Esophagus muscularis mucosa (tissue), 4 donors: ENCODE results near the gene JMJD7. TPM values are rescaled to one million over a fixed set of nuclear protein-coding genes. Genes with fewer than 3 reads are reported as not detected.

Experiments
- DNase-seq: peaks from one replicate; pipeline ENCODE4 v3.0.0-alpha.2; 2017; ENCODE audit errors: extremely low spot score
- H3K27ac ChIP-seq, 4 donors: fragments of 200-600 bp; sonication (generic); replicated peaks in 1 of 4; 1 replicate in 3 of 4; 2 replicates in 1 of 4; pipeline ENCODE4 v1.5.1; 2016 to 2019; ENCODE audit warnings: mild to moderate bottlenecking in 1 of 4
- H3K27me3 ChIP-seq, 4 donors: fragments of 200-600 bp; sonication (generic); one replicate each; pipeline versions ENCODE4 v1.5.1 to v1.6.0; 2016 to 2019
- H3K36me3 ChIP-seq, 4 donors: fragments of 200-600 bp; sonication (generic); one replicate each; pipeline ENCODE4 v1.5.1; 2016 to 2019
- H3K4me1 ChIP-seq, 4 donors: fragments of 200-600 bp; sonication (generic); one replicate each; pipeline ENCODE4 v1.5.1; 2016 to 2019
- H3K4me3 ChIP-seq, 4 donors: fragments of 200-600 bp; sonication (generic); 1 replicate in 2 of 4; 2 replicates in 2 of 4; pipeline ENCODE4 v1.5.1; 2016 to 2019; ENCODE audit warnings: mild to moderate bottlenecking in 4 of 4, moderate library complexity in 1 of 4
- H3K9me3 ChIP-seq, 4 donors: fragments of 200-600 bp; sonication (generic); 1 replicate in 3 of 4; 2 replicates in 1 of 4; pipeline ENCODE4 v1.5.1; 2016 to 2019
- EP300 ChIP-seq: sonication (generic); formaldehyde crosslinking; IDR thresholded peaks from one replicate; pipeline ENCODE4 v1.6.1; 2017; ENCODE audit warnings: antibody characterized with exemption
- POLR2A ChIP-seq: fragments of 450-650 bp; IDR thresholded peaks from one replicate; pipeline ENCODE4 v1.6.1; 2017; ENCODE audit warnings: antibody characterized with exemption, moderate library complexity, mild to moderate bottlenecking, low read depth
- POLR2AphosphoS5 ChIP-seq, 2 donors: sonication (generic); formaldehyde crosslinking; IDR thresholded peaks; one replicate each; pipeline ENCODE4 v1.6.1; 2017; ENCODE audit warnings: antibody characterized with exemption in 2 of 2
- WGBS: methylation state at CpG from one replicate; pipeline ENCODE4 v1.1.5; 2018; 5-methylcytosine and 5-hydroxymethylcytosine counted together
- intact Hi-C: fragments of 100-400 bp; cut with DNase I; formaldehyde crosslinking; loops from one replicate; pipeline ENCODE4 v1.15.1; 2023
- total RNA-seq, 4 donors: library from RNA; depleted of rRNA; stranded (reverse); fragments of >200 nt; gene quantifications; one replicate each; pipeline versions ENCODE4 v1.1.0 to v1.2.1, GENCODE V29; 2016
- TF ChIP-seq, protein P1 (sequence below), 3 experiments: fragments of 200-600 bp in 2 of 3; fragments of 450-650 bp in 1 of 3; sonication (generic) in 2 of 3; IDR thresholded peaks; one replicate each; pipeline ENCODE4 v1.5.1; 2017 to 2019; ENCODE audit warnings: antibody characterized with exemption in 3 of 3, mild to moderate bottlenecking in 2 of 3, moderate library complexity in 1 of 3

The JMJD7 gene
- total RNA-seq, 4 donors from 2014 or later: 6.2 to 9.6 (median 7.5) TPM

DNA sequence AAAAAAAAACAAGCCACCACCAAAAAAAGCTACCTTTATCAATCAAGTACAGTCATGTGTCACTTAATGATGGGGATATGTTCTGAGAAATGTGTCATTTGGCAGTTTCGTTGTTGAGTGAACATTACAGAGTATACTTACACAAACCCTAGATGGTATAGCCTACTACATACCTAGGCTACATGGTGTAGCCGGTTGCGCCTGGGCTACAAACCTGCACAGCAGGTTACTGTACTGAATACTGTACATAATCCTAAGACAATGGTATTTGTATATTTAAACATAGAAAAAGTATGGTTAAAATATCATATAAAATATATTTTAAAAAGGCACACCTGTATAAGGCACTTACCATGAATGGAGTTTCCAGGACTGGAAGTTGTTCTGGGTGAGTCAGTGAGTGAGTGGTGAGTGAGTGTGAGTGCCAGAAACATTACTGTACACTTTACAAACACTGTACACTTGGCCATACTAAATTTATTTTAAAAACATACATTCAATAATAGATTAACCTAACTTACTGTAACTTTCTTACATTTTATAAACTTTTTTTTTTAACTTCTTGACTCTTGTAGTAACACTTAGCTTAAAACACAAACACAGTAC is 25.9 kb upstream of the JMJD7 start:
- no peak overlapping the region for H3K4me3 ChIP-seq

DNA sequence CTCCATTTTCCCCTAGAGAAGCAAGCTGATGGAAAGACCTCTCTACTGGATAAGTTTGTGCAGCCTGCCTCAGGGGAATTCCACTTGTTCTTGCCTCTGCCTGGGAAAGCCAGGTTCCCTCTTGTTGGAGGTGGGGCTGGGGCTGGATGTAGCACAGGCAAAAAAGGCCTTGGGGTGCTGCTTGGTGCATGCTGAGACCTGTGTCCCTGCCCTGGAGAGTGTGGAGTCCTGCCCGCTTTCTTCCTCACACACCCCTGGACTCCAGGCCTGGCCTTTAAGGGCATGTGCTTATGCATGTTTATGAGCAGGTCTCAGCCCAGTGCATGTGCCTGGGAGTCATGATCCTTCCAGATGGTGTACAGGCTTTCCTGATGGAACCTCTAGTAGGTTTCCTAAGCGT is 23.5 kb upstream of the JMJD7 start:
- no peak for DNase-seq
- intact Hi-C loops: no loop called here
- Histone ChIP-seq H3K9me3 (no peaks in the 10 kb centered on the region), H3K36me3 (peaks cover 0 to 21% (median 16%) of the 10 kb centered on the region in 4 donors), H3K27me3 (no peaks in the 10 kb centered on the region), H3K4me3 (no peak overlapping the region), H3K27ac (peak overlapping the region; percentile 77 to 87 (median 84)), H3K4me1 (peaks cover 21 to 68% (median 45%) of the 10 kb centered on the region in 4 donors)
- TF ChIP-seq POLR2A (no peak), POLR2AphosphoS5 (IDR thresholded peaks at IDR 0.05) (peak in 1 of 2 donors; percentile 26)
- WGBS: 58% methylated on average over 2 of the region's 2 CpGs

More for the DNA sequence above, 25.9 kb upstream of the JMJD7 start:
- H3K27ac ChIP-seq: peak overlapping the region in 1 of 4 donors; percentile 87
- no peaks in the 10 kb centered on the region for H3K27me3 ChIP-seq
- DNase-seq: no peak
- no peaks in the 10 kb centered on the region for H3K9me3 ChIP-seq
- peaks cover 31 to 74% (median 61%) of the 10 kb centered on the region in 4 donors for H3K4me1 ChIP-seq
- intact Hi-C loops: no loop called here
- H3K36me3 ChIP-seq: peaks cover 0 to 22% (median 18%) of the 10 kb centered on the region in 4 donors
- TF ChIP-seq EP300 (no peak), POLR2AphosphoS5 (IDR thresholded peaks at IDR 0.05) (no peak), POLR2A (no peak)
- TF ChIP-seq, protein P1, sequence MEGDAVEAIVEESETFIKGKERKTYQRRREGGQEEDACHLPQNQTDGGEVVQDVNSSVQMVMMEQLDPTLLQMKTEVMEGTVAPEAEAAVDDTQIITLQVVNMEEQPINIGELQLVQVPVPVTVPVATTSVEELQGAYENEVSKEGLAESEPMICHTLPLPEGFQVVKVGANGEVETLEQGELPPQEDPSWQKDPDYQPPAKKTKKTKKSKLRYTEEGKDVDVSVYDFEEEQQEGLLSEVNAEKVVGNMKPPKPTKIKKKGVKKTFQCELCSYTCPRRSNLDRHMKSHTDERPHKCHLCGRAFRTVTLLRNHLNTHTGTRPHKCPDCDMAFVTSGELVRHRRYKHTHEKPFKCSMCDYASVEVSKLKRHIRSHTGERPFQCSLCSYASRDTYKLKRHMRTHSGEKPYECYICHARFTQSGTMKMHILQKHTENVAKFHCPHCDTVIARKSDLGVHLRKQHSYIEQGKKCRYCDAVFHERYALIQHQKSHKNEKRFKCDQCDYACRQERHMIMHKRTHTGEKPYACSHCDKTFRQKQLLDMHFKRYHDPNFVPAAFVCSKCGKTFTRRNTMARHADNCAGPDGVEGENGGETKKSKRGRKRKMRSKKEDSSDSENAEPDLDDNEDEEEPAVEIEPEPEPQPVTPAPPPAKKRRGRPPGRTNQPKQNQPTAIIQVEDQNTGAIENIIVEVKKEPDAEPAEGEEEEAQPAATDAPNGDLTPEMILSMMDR (IDR thresholded peaks at IDR 0.05): no peak
- WGBS: 90% methylated on average over 3 of the region's 3 CpGs

DNA sequence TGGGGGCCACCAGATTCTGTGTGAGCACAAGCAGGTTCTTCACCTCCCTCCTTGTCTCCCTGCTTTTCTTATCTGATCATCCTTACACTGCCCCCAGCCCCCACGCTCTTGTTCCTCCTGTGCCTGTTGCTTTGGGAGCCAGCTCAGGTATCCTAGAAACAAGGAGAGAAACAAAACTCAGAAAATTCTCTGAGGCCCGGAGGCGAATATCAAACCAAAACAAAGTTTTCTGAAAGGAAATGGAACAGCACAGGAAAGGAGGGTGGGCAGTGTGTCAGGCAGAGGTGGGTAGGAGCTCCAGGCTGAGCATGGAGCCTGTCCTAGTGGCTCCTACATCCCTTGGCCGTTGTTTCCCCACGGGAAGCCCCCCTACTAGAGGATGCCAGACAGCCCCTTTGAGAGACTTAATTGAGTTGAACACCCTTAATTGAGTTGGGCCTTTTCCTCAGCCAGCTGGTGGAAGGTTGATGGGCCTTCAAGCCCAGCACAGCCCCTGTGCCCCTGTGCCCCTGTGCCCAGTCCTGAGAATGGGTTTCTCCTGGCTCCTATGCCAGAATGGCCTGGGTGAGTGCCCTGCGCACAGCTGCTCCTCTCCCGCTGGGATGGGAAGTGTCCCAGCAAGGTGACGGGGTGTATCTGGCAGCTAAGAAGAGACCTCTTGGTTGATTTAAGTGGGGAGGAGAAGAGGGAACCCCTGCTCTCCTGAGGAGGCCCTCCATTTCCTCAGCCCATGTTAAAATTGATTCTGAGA is 22.8 kb upstream of the JMJD7 start:
- no peaks in the 10 kb centered on the region for H3K9me3 ChIP-seq
- WGBS: 44% methylated on average over 6 of the region's 8 CpGs
- H3K36me3 ChIP-seq: peaks cover 0 to 14% (median 10%) of the 10 kb centered on the region in 4 donors
- H3K27ac ChIP-seq: peak overlapping the region; percentile 77 to 87 (median 84)
- no peak for TF ChIP-seq EP300
- no peak for TF ChIP-seq POLR2A
- no peak for TF ChIP-seq POLR2AphosphoS5 (IDR thresholded peaks at IDR 0.05)
- TF ChIP-seq, protein P1 (IDR thresholded peaks at IDR 0.05): no peak
- peaks cover 21 to 75% (median 48%) of the 10 kb centered on the region in 4 donors for H3K4me1 ChIP-seq
- no peak overlapping the region for H3K4me3 ChIP-seq
- H3K27me3 ChIP-seq: no peaks in the 10 kb centered on the region
- intact Hi-C loops: no loop called here
- DNase-seq: no peak

DNA sequence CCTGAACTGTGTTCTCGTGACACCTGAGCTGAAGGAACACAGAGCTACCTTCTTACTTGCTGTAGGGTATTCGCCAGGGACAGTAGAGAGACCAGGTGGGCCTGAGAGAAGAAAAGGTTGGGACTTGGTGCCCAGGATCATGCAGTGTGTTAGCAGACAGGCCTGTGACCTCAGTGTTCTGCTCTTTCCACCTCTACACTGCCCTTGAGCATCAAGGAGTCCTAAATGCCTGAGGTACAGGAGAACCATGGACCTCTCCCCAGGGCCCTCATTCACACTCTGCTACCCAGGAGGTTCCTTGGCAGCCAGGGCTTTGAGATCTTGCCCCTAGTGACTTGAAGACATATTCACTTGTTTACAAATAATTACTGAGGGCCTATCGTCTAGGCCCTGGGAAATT is 22.2 kb upstream of the JMJD7 start:
- peak overlapping the region; percentile 77 to 87 (median 84) for H3K27ac ChIP-seq
- H3K27me3 ChIP-seq: no peaks in the 10 kb centered on the region
- H3K4me1 ChIP-seq: peaks cover 21 to 81% (median 50%) of the 10 kb centered on the region in 4 donors
- intact Hi-C loops: no loop called here
- TF ChIP-seq EP300 (no peak), POLR2A (no peak), POLR2AphosphoS5 (IDR thresholded peaks at IDR 0.05) (no peak)
- TF ChIP-seq, protein P1 (IDR thresholded peaks at IDR 0.05): no peak
- H3K4me3 ChIP-seq: no peak overlapping the region
- 67% methylated on average over 3 of the region's 3 CpGs for WGBS
- H3K9me3 ChIP-seq: no peaks in the 10 kb centered on the region
- H3K36me3 ChIP-seq: peaks cover 0 to 7% (median 4%) of the 10 kb centered on the region in 4 donors
- no peak for DNase-seq
